Thyroid gland (tissue), 4 donors: ENCODE results near the gene POLR2A.

Experiments used
- POLR2A ChIP-seq, 2 donors: fragments of 450-650 bp; IDR thresholded peaks; one replicate each; pipeline ENCODE4 v1.6.1; 2017; ENCODE audit warnings: antibody characterized with exemption in 2 of 2, mild to moderate bottlenecking in 2 of 2, moderate library complexity in 1 of 2
- TF ChIP-seq, protein P1 (sequence below), 6 experiments: fragments of 200-600 bp in 3 of 6; fragments of 450-650 bp in 3 of 6; sonication (generic) in 3 of 6; IDR thresholded peaks; one replicate each; pipeline ENCODE4 v1.5.1; 2016 to 2019; ENCODE audit warnings: antibody characterized with exemption in 6 of 6, mild to moderate bottlenecking in 2 of 6, inconsistent platforms in 1 of 6, moderate library complexity in 1 of 6

DNA sequence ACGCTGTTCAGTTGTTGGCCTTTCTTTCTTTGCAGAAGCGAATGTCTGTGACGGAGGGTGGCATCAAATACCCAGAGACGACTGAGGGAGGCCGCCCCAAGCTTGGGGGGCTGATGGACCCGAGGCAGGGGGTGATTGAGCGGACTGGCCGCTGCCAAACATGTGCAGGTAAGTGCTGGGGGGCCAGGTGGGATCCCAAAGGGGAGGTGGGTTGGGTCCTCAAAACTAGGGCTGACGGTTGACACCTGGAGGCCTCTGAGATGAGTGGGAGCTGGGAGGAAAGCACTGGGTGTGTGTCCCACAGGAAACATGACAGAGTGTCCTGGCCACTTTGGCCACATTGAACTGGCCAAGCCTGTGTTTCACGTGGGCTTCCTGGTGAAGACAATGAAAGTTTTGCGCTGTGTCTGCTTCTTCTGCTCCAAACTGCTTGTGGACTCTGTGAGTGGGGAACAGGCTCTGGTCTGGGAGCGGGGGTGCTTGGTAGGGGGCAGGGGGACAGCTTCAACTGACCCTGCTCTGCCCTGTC is 11.8 kb downstream of the POLR2A start:
- TF ChIP-seq, protein P1, sequence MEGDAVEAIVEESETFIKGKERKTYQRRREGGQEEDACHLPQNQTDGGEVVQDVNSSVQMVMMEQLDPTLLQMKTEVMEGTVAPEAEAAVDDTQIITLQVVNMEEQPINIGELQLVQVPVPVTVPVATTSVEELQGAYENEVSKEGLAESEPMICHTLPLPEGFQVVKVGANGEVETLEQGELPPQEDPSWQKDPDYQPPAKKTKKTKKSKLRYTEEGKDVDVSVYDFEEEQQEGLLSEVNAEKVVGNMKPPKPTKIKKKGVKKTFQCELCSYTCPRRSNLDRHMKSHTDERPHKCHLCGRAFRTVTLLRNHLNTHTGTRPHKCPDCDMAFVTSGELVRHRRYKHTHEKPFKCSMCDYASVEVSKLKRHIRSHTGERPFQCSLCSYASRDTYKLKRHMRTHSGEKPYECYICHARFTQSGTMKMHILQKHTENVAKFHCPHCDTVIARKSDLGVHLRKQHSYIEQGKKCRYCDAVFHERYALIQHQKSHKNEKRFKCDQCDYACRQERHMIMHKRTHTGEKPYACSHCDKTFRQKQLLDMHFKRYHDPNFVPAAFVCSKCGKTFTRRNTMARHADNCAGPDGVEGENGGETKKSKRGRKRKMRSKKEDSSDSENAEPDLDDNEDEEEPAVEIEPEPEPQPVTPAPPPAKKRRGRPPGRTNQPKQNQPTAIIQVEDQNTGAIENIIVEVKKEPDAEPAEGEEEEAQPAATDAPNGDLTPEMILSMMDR (IDR thresholded peaks at IDR 0.05): no peak
- no peak for TF ChIP-seq POLR2A (IDR thresholded peaks at IDR 0.05)
